ENCODE results near the gene KIF3B. TPM values are rescaled to one million over a fixed set of nuclear protein-coding genes. Genes with fewer than 3 reads are reported as not detected.

Gene KIF3B
- total and polyA plus RNA-seq, 2 of the 13 experiments (the other 11 are each of a cell fraction or from before 2014, with no cell fraction given) = 23.6 to 28.8 TPM

- TF ChIP-seq ETS1 (CRISPR knock-in tag; IDR thresholded peaks at IDR 0.05) (no peak), MAFF (IDR thresholded peaks at IDR 0.05; ENCODE audit: low read depth, low read length) (0 out of 2 replicates have a peak, but pooled peaks have one; percentile 1), ZNF740 (CRISPR knock-in tag; IDR thresholded peaks at IDR 0.05) (no peak), RBM39 (IDR thresholded peaks at IDR 0.05; ENCODE audit: low read depth, low read length, poor library complexity, severe bottlenecking) (no peak), REST (IDR thresholded peaks at IDR 0.05; ENCODE audit: borderline replicate concordance in 1 of 2, low read depth in 1 of 2, low read length in 2 of 2) (no peak), NR2C2 (CRISPR knock-in tag; IDR thresholded peaks at IDR 0.05; ENCODE audit: borderline replicate concordance) (no peak), EZH2 (conservative IDR thresholded peaks at IDR 0.05; ENCODE audit: low read depth, low read length) (no peak), ZNF160 (CRISPR knock-in tag; IDR thresholded peaks at IDR 0.05) (no peak), ZFP36L2 (CRISPR knock-in tag; IDR thresholded peaks at IDR 0.05) (peak; percentile 41; the same call in 1 of the 2 replicates), ZNF629 (CRISPR knock-in tag; conservative IDR thresholded peaks at IDR 0.05) (no peak), KLF15 (CRISPR knock-in tag; IDR thresholded peaks at IDR 0.05; ENCODE audit: borderline replicate concordance) (no peak), ZBTB39 (CRISPR knock-in tag; IDR thresholded peaks at IDR 0.05) (peak; percentile 79), PHF8 (CRISPR knock-in tag; IDR thresholded peaks at IDR 0.05) (peak; percentile 54), FOXJ3 (CRISPR knock-in tag; IDR thresholded peaks at IDR 0.05; ENCODE audit: borderline replicate concordance) (no peak), BRCA1 (CRISPR knock-in tag; IDR thresholded peaks at IDR 0.05) (no peak; the same call in 1 of the 2 replicates), ZBTB4 (CRISPR knock-in tag; IDR thresholded peaks at IDR 0.05; ENCODE audit: borderline replicate concordance) (no peak; the same call in 1 of the 2 replicates), SRY (CRISPR knock-in tag; IDR thresholded peaks at IDR 0.05) (0 out of 2 replicates have a peak, but pooled peaks have one; percentile 37), ZNF556 (CRISPR knock-in tag; IDR thresholded peaks at IDR 0.05; ENCODE audit: borderline replicate concordance) (no peak; the same call in 1 of the 2 replicates), XBP1 (CRISPR knock-in tag; IDR thresholded peaks at IDR 0.05) (no peak)
Observed at GRCh38 chr20:32357375-32357868, 80.0 kb downstream of the KIF3B start (continued).
